DOHH2 (cell line): ENCODE results near the gene SLC5A7.

Experiments
- H3F3A ChIP-seq: fragments of 200-600 bp; sonication (generic), shearing (Covaris generic); 2 replicates; pipeline ENCODE4 v1.6.0; 2016; ENCODE audit warnings: antibody characterized with exemption, mild to moderate bottlenecking; ENCODE audit not compliant: control insufficient read depth, insufficient read depth
- H3K27ac ChIP-seq: fragments of 200-600 bp; sonication (generic); 2 replicates; pipeline ENCODE4 v1.5.1; 2014; ENCODE audit warnings: low read depth, mild to moderate bottlenecking, low read length, moderate library complexity
- H3K27me3 ChIP-seq: fragments of 200-600 bp; sonication (generic); 2 replicates; pipeline ENCODE4 v1.6.1; 2014; ENCODE audit warnings: mild to moderate bottlenecking, low read length, mixed read lengths; ENCODE audit not compliant: control insufficient read depth
- H3K36me3 ChIP-seq: fragments of 200-600 bp; sonication (generic); 2 replicates; pipeline ENCODE4 v1.6.1; 2014; ENCODE audit warnings: mild to moderate bottlenecking, low read length, moderate library complexity, mixed read lengths; ENCODE audit not compliant: control insufficient read depth
- H3K4me1 ChIP-seq: fragments of 200-600 bp; sonication (generic); 2 replicates; pipeline ENCODE4 v1.6.1; 2014; ENCODE audit warnings: mild to moderate bottlenecking, low read length, mixed read lengths; ENCODE audit not compliant: control insufficient read depth
- H3K4me2 ChIP-seq: fragments of 200-600 bp; sonication (generic); 2 replicates; pipeline ENCODE4 v1.6.0; 2014; ENCODE audit warnings: mild to moderate bottlenecking, low read length, moderate library complexity
- H3K4me3 ChIP-seq: fragments of 200-600 bp; sonication (generic); 2 replicates; pipeline ENCODE4 v1.5.1; 2014; ENCODE audit warnings: mild to moderate bottlenecking, low read length, mixed read lengths
- H3K79me2 ChIP-seq: fragments of 200-600 bp; sonication (generic); 2 replicates; pipeline ENCODE4 v1.6.1; 2014; ENCODE audit warnings: mild to moderate bottlenecking, low read length, mixed read lengths; ENCODE audit not compliant: control insufficient read depth
- H3K9me2 ChIP-seq: fragments of 200-600 bp; sonication (generic); replicated peaks from 2 replicates; pipeline ENCODE4 v1.6.1; 2014; ENCODE audit warnings: mild to moderate bottlenecking, low read length, mixed read lengths; ENCODE audit not compliant: control insufficient read depth
- H3K9me3 ChIP-seq: fragments of 200-600 bp; sonication (generic); 2 replicates; pipeline ENCODE4 v1.6.1; 2014; ENCODE audit warnings: antibody characterized with exemption, low read length, mixed read lengths; ENCODE audit not compliant: control insufficient read depth, insufficient read depth
- H4K20me1 ChIP-seq: fragments of 200-600 bp; sonication (generic); 2 replicates; pipeline ENCODE4 v1.6.0; 2014; ENCODE audit warnings: low read depth, mild to moderate bottlenecking, antibody characterized with exemption, low read length, moderate library complexity; ENCODE audit not compliant: control insufficient read depth, insufficient read depth
- CTCF ChIP-seq: fragments of 200-600 bp; sonication (generic); IDR thresholded peaks from one replicate; pipeline ENCODE4 v1.5.1; 2014; ENCODE audit warnings: antibody characterized with exemption, mild to moderate bottlenecking, low read depth, low read length; ENCODE audit not compliant: poor library complexity, severe bottlenecking
- EZH2phosphoT487 ChIP-seq: fragments of 200-600 bp; sonication (generic); IDR thresholded peaks from 2 replicates; pipeline ENCODE4 v1.6.1; 2017; ENCODE audit warnings: borderline replicate concordance, mild to moderate bottlenecking, antibody characterized with exemption, low read length, moderate library complexity, mixed read lengths

Gene SLC5A7

GRCh38 chr2:107992069-107992468, 5.7 kb downstream of the SLC5A7 start:
- H3K79me2 ChIP-seq = no peaks in the 10 kb centered on the region

GRCh38 chr2:107999158-107999557, 12.8 kb downstream of the SLC5A7 start:
- H3K27me3 ChIP-seq = no peaks in the 10 kb centered on the region
- H3K79me2 ChIP-seq = no peaks in the 10 kb centered on the region
- no peak overlapping the region for H3K4me2 ChIP-seq
- no peaks in the 10 kb centered on the region for H3K36me3 ChIP-seq
- H3K4me1 ChIP-seq = no peaks in the 10 kb centered on the region
- H3K9me2 ChIP-seq = no peaks in the 10 kb centered on the region
- no peaks in the 10 kb centered on the region for H3K9me3 ChIP-seq
- no peak overlapping the region for H3K4me3 ChIP-seq
- TF ChIP-seq CTCF (no peak), EZH2phosphoT487 (no peak)
- H4K20me1 ChIP-seq = no peaks in the 10 kb centered on the region
- no peak overlapping the region for H3K27ac ChIP-seq
- no peaks in the 10 kb centered on the region for H3F3A ChIP-seq

More at GRCh38 chr2:107992069-107992468, 5.7 kb downstream of the SLC5A7 start:
- H3K4me3 ChIP-seq = no peak overlapping the region
- no peaks in the 10 kb centered on the region for H3K9me2 ChIP-seq
- H3K4me2 ChIP-seq = no peak overlapping the region
- TF ChIP-seq CTCF (no peak), EZH2phosphoT487 (no peak)
- no peaks in the 10 kb centered on the region for H3K4me1 ChIP-seq
- no peaks in the 10 kb centered on the region for H4K20me1 ChIP-seq
- no peaks in the 10 kb centered on the region for H3F3A ChIP-seq
- no peaks in the 10 kb centered on the region for H3K36me3 ChIP-seq
- no peaks in the 10 kb centered on the region for H3K9me3 ChIP-seq
- no peaks in the 10 kb centered on the region for H3K27me3 ChIP-seq
- no peak overlapping the region for H3K27ac ChIP-seq

GRCh38 chr2:108010912-108011591, 24.7 kb downstream of the SLC5A7 start:
- Histone ChIP-seq H3K27ac (no peak overlapping the region), H3K4me3 (no peak overlapping the region), H3K36me3 (no peaks in the 10 kb centered on the region), H3F3A (no peaks in the 10 kb centered on the region), H3K4me2 (no peak overlapping the region), H3K9me3 (peaks cover 9% of the 10 kb centered on the region; the same call in 1 of the 2 replicates), H4K20me1 (no peaks in the 10 kb centered on the region), H3K27me3 (no peaks in the 10 kb centered on the region), H3K9me2 (no peaks in the 10 kb centered on the region), H3K79me2 (no peaks in the 10 kb centered on the region), H3K4me1 (no peaks in the 10 kb centered on the region)
- TF ChIP-seq EZH2phosphoT487 (no peak), CTCF (no peak)
